DMS 273 treated with DMSO at 0.1 percent for 48 hours (cell line): ENCODE results near the gene P3H4.

Experiments used
- DNase-seq: peaks from one replicate; lab custom pipeline; 2025; lab: John Stamatoyannopoulos, UW

P3H4 gene

GRCh38 chr17:41821776-41822175, 10.0 kb upstream of the P3H4 start:
- no peak for DNase-seq

GRCh38 chr17:41818024-41818423, 6.3 kb upstream of the P3H4 start:
- DNase-seq, result no peak

- DNase-seq, result no peak
These were observed 5.0 kb upstream of the P3H4 start for GRCh38 chr17:41816637-41817320.

- no peak for DNase-seq
These were observed 2.4 kb upstream of the P3H4 start for GRCh38 chr17:41814195-41814594.

- DNase-seq, result no peak
These were observed 2.0 kb upstream of the P3H4 start for GRCh38 chr17:41813699-41814124.

GRCh38 chr17:41813152-41813680, 1.5 kb upstream of the P3H4 start:
- no peak for DNase-seq

- DNase-seq, result no peak
These were observed 817 bp upstream of the P3H4 start, which contains the start of gene FKBP10 for GRCh38 chr17:41812381-41813151. FKBP10 (plus strand) TSS chr17:41813004; CDS start chr17:41813035, 31 bp downstream.

GRCh38 chr17:41810659-41811548, 845 bp downstream of the P3H4 start:
- DNase-seq, result no peak

GRCh38 chr17:41806685-41807445, 4.9 kb downstream of the P3H4 start:
- DNase-seq, result no peak

- peak; percentile 12 for DNase-seq
These were observed 8.4 kb downstream of the P3H4 start for GRCh38 chr17:41803049-41804020.

- peak; percentile 28 for DNase-seq
These were observed 10.1 kb downstream of the P3H4 start for GRCh38 chr17:41801374-41802271.

- DNase-seq, result no peak
These were observed 11.0 kb downstream of the P3H4 start for GRCh38 chr17:41800601-41801373.

- DNase-seq, result no peak
These were observed 12.4 kb downstream of the P3H4 start for GRCh38 chr17:41799366-41799765.

GRCh38 chr17:41797377-41797776, 14.4 kb downstream of the P3H4 start:
- no peak for DNase-seq

GRCh38 chr17:41796121-41796895, 15.4 kb downstream of the P3H4 start:
- DNase-seq, result no peak

- no peak for DNase-seq
These were observed 17.2 kb downstream of the P3H4 start for GRCh38 chr17:41794540-41794975.

- no peak for DNase-seq
These were observed 17.8 kb downstream of the P3H4 start for GRCh38 chr17:41793784-41794539.
